ENCODE results near the gene FGF14.

GRCh38 chr13:101930331-101930730 lies 471.5 kb downstream of the FGF14 start:
- TF ChIP-seq CTCF (conservative IDR thresholded peaks at IDR 0.05; ENCODE audit: low read depth in 2 of 2) (no peak), EZH2 (IDR thresholded peaks at IDR 0.05; ENCODE audit: low read depth, unreplicated experiment) (no peak), NANOG (IDR thresholded peaks at IDR 0.05; ENCODE audit: borderline replicate concordance) (no peak), REST (IDR thresholded peaks at IDR 0.05; ENCODE audit: unreplicated experiment) (no peak), ETS1 (IDR thresholded peaks at IDR 0.05) (no peak)

Measured in GM23338 (cell line).